ENCODE data around the gene IFFO2.

The IFFO2 gene

GRCh38 chr1:18956193-18957135 is at the start of gene IFFO2:
Gene IFFO2 (minus strand): TSS chr1:18956676. CDS start chr1:18956332, 344 bp downstream.
- peak; percentile 74 to 80 for DNase-seq

- DNase-seq = no peak
Measured at GRCh38 chr1:19006000-19006399, 49.5 kb upstream of the IFFO2 start.

GRCh38 chr1:19003371-19004290 is 47.2 kb upstream of the IFFO2 start:
- no peak for DNase-seq

GRCh38 chr1:19000065-19000464 is 43.6 kb upstream of the IFFO2 start:
- no peak for DNase-seq

GRCh38 chr1:18999359-18999758 is 42.9 kb upstream of the IFFO2 start:
- DNase-seq = no peak

- no peak for DNase-seq
Measured at GRCh38 chr1:18998016-18998724, 41.7 kb upstream of the IFFO2 start.

- no peak for DNase-seq
Measured at GRCh38 chr1:18997508-18997907, 41.0 kb upstream of the IFFO2 start.

- DNase-seq = no peak
Measured at GRCh38 chr1:18996548-18997177, 40.2 kb upstream of the IFFO2 start.

- no peak for DNase-seq
Measured at GRCh38 chr1:18994381-18994780, 37.9 kb upstream of the IFFO2 start.

GRCh38 chr1:18992646-18993045 is 36.2 kb upstream of the IFFO2 start:
- no peak for DNase-seq

- DNase-seq = no peak
Measured at GRCh38 chr1:18991585-18991984, 35.1 kb upstream of the IFFO2 start.

- no peak for DNase-seq
Measured at GRCh38 chr1:18989896-18990295, 33.4 kb upstream of the IFFO2 start.

- DNase-seq = no peak
Measured at GRCh38 chr1:18989176-18989799, 32.8 kb upstream of the IFFO2 start.

- DNase-seq = no peak
Measured at GRCh38 chr1:18981242-18981641, 24.8 kb upstream of the IFFO2 start.

- DNase-seq = no peak
Measured at GRCh38 chr1:18978706-18979105, 22.2 kb upstream of the IFFO2 start.

GRCh38 chr1:18977428-18977827 is 21.0 kb upstream of the IFFO2 start:
- DNase-seq = no peak

GRCh38 chr1:18976096-18976495 is 19.6 kb upstream of the IFFO2 start:
- DNase-seq = no peak

GRCh38 chr1:18974606-18975005 is 18.1 kb upstream of the IFFO2 start:
- DNase-seq = no peak

- DNase-seq = no peak
Measured at GRCh38 chr1:18974005-18974404, 17.5 kb upstream of the IFFO2 start.

- no peak for DNase-seq
Measured at GRCh38 chr1:18973446-18973955, 17.0 kb upstream of the IFFO2 start.

- no peak for DNase-seq
Measured at GRCh38 chr1:18972991-18973390, 16.5 kb upstream of the IFFO2 start.

- DNase-seq = no peak
Measured at GRCh38 chr1:18972531-18972930, 16.1 kb upstream of the IFFO2 start.
